HG03442 (cell line): Measurements from ENCODE around the gene C1S.
"Not testable (repeated sequence)": the region's sequence is repeated elsewhere in the genome, so short reads cannot be mapped to it uniquely, and the experiment has no call there.

Experiments
- ATAC-seq: cut with Tn5 transposase; IDR thresholded peaks from one replicate; pipeline ENCODE4 v1.9.1; 2021; ENCODE audit warnings: mild to moderate bottlenecking, moderate library complexity; ENCODE audit not compliant: unreplicated experiment

C1S gene

DNA sequence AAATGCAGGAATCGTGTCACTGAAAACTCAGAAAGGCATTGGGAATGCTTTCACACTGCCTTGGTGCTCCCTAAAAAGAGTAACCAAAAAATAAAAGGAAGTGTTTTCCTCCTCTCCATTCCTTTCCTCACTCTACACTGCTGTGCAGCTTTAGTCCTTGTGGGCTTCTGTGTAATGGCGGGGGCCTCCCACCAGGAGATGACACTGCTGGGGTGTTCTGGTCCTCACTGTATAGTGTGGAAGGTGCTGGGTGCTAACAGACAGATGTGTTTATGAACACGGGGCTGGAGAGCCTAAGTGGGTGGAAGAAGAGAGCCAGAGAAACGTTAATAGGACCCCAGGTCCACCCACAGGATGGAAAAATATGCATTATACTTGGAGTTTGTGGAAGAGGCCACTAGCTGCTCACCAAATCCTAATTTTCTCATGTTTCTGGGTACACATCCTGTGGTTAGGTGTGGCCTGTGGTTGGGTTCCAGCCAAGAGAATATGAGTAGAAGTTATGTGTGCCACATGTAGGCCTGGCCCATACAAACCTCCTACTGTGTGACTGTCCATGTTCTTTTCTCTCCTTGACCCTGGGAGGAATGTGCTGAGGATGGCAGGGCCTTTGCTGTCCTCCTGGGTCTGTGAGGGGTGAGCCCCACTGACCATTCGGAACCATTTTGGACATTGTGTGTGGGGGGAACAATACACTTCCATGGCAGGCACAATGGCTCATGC is 14.0 kb upstream of the C1S start:
- ATAC-seq = no peak

DNA sequence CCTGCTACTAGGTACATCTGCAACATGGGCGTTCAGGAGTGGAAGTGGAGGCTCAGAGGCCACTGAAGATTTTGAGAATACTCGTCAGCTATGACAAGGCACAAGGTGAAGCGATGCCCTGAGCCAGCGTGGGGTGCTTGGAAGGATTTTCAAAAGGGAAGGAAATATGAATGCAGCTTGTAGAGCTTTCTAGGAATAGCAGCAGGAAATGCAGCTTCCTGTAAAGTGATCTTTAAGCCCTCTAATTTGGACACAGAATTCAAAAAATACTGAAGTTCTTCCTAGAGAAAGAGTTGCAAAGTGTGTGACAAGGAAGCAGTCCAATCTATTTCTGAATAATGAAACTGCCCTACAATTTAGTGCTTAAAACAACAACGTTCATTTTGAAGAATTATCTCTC is 13.2 kb upstream of the C1S start:
- no peak for ATAC-seq

DNA sequence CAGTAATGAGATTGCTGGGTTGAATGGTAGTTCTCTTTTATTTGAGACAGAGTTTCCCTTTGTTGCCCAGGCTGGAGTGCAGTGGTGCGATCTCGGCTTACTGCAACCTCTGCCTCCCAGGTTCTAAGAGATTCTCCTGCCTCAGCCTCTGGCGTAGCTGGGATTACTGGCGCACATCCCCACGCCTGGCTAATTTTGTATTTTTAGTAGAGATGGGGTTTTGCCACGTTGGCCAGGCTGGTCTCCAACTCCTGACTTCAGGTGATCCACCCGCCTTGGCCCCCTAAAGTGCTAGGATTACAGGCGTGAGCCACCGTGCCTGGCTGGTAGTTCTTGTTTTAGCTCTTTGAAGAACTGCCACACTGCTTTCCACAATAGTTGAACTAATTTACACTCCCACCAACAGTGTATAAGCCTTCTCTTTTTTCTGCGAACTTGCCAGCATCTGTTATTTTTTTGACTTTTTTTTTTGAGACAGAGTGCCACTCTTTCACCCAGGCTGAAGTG is 11.0 kb upstream of the C1S start:
- ATAC-seq = not testable (repeated sequence)

DNA sequence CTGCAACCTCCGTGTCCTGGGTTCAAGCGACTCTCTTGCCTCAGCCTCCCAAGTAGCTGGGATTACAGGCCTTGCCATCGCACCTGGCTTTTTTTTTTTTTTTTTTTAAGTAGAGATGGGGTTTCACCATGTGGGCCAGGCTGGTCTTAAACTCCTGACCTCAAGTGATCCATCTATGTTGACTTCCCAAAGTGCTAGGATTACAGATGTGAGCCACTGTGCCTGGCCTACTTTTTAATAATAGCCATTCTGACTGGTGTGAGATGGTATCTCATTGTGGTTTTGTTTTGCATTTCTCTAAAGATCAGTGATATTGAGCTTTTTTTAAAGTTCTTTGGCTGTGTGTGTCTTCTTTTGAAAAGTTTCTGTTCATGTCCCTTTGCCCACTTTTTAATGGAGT is 10.5 kb upstream of the C1S start:
- ATAC-seq = not testable (repeated sequence)

DNA sequence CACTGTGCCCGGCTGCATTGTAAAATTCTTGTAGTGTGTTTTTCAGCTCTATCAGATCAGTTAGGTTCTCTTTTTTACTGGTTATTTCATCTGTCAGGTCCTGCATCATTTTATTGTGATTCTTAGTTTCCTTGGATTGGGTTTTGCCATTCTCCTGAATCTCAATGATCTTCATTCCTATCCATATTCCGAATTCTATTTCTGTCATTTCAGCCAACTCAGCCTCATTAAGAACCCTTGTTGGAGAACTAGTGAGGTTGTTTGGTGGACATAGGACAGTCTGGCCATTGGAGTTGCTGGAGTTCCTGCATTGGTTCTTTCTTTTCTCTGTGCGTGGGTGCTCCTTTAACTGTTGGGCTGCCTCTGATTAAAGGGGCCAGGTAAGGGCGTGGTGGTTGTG is 5.6 kb upstream of the C1S start:
- ATAC-seq = no peak

DNA sequence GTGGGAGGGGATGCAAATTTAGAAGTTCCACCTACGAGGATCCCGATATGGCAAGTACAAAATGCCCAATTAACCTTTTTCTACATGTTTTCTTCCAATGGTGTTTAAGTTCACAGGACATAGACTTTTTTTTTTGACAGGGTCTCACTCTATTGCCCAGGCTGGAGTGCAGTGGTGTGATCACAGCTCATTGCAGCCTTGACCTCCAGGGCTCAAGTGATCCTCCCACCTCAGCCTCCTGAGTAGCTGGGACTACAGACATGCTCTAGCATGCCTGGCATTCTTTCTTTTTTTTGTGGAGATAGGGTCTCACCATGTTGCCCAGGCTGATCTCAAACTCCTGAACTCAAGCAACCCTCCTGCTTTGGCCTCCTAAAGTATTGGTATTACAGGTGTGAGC is 4.8 kb upstream of the C1S start:
- not testable (repeated sequence) for ATAC-seq

DNA sequence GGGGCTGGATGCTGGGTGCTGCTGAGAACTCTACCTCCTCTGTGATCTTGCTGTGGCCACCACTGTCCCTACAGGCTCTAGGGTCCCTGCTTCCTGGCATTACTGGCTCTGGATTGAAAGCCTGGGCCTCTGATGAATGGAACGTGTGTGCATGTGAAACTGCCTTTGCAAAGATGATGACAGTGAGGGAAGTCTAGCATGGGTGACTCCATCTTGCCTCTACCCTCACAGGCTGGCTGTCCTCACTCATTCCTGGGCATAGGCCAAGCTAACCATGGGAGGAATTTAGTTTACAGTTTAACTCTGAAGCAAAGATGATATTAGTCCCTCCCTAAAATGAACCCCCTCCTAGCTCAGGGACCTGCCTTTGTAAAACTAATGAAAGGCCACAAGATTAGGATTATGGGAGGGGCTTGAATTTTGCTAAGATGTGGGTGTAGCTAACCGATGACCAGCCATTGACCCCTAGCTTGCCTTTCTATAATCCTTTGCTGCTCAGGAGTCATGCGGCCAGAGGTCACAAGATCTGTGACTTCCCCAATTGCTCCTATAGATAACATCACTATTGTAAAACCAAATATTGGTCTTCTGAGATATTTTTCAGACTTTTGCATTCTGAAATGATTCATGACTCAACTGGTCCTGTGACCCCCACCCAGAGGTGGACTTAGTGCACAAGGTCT is 2.2 kb upstream of the C1S start:
- no peak for ATAC-seq

DNA sequence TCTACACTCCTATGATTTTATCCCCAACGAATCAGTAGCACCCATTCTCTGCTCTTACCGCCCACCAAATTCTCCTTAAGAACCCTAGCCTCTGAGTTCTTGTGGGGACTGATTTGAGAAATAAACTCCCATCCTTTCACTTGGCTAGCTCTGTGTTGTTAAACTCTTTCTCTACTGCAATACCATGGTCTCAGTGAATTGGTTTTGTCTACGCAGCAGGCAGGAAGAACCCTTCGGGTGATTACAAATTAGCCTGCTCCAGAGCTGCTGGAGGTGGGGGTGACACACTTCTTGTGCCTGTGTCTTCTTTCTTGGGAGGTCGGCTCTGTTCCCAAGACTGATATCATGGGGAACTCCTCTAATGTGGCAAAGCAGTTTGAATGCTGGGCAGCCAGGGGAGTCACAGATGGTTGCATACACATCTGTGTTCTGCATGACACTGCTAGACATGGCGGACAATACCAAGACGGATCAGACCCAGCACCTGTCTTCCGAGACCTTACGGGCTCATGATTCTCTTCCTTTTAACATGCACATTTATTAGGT is 1.6 kb upstream of the C1S start:
- no peak for ATAC-seq

DNA sequence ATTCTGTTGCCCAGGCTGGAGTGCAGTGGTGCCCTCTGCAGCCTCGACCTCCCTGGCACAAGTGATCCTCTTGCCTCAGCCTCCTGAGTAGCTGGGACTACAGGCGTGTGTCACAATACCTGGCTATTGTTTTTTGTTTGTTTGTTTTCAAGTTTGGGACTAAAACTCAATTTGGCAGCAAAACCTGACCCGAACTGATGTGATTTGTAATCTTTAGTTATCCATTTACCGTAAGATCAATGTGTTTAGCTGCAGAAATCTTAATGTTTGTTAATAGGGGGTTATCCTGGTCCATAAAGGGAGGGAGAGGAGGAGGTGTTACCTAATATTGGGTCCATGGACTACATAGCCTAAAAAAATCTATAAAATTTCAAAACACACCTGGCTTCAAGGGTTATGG is 738 bp upstream of the C1S start:
- no peak for ATAC-seq

DNA sequence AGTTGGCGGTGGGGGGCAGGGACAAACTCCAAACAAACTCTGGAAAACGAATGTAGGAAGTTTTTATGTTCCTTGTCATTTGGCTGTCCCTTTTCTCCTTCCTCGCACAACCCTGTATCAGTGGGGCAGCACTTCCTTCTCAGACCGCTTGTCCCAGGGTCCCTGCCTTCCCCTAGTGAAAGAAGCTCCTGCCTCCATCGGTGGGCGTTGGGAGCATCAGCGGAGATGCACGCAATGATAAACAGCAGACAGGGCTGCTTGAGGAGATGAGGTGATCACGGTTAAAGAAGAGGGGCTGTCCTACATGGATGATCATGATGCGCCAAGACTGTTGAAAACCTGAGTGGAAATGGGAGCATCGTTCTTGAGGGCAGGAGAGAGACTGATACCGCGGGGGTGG is 620 bp downstream of the C1S start:
- ATAC-seq = no peak

DNA sequence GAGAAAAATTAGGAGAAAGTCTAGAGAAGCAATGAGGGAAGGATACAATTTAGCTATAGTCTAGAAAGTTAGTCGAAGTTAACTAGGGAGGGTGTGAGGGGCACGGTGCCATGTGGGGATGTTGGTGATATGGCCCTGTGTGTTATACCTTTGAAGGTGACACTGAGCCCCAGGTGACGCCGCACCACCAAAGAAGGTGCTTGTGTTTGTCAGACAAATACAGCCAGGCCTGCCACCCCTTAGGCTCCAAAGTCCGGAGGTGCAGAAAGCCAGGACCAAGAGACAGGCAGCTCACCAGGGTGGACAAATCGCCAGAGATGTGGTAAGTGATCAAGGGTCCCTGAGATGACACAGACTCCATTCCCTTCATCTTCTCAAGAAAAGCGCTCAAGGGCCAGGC is 1.1 kb downstream of the C1S start:
- no peak for ATAC-seq

DNA sequence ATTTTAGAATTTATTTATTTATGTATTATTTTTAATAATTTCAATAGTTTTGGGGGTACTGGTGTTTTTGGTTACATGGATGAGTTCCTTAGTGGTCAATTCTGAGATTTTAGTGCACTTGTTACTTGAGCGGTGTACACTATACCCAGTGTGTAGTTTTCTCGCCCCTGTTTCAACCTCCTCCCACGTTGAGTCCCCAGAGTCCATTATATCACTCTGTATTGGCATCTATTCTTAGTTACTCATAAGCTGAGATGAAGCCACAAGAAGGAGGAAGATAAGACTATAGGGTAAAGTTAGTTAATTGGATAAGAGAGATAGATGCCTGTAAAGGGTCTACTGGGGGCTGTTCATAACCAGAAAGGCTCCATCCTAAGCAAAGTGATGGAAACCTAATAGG is 4.0 kb downstream of the C1S start:
- ATAC-seq = no peak

DNA sequence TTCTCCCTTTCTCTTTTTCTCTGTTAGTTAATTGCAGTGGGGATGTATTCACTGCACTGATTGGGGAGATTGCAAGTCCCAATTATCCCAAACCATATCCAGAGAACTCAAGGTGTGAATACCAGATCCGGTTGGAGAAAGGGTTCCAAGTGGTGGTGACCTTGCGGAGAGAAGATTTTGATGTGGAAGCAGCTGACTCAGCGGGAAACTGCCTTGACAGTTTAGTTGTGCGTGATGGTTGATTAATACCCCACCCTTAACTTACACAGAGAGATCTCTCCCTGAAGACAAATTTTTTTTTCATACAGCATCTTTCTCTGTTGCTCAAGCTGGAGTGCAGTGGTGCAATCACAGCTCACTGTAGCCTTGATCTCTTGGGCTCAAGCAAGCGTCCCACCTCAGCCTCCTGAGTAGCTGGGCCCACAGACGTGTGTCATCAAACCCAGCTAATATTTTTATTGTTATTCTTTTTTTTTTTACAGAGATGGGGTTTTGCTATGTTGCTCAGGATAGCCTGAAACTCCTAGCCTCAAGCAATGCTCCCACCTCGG is 4.6 kb downstream of the C1S start:
- no peak for ATAC-seq

DNA sequence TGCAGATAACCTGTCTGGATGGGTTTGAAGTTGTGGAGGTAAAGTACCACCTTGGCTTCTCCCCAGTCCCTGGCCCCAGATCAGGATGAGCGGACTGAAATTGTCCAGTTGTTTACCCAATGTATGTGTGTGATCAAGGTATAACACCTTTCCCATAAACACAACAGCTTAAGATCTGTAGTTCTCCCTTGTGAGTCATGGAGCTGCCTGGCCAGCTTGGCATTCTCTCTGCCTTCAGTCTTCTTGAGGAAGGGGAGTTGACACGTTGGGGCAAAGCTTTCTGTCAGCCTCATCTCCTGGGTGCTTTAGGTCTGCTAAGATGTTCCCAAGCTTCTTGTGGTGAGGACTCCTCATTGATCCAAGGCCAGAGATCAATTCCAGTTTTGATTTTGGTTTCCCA is 6.1 kb downstream of the C1S start:
- ATAC-seq = no peak

DNA sequence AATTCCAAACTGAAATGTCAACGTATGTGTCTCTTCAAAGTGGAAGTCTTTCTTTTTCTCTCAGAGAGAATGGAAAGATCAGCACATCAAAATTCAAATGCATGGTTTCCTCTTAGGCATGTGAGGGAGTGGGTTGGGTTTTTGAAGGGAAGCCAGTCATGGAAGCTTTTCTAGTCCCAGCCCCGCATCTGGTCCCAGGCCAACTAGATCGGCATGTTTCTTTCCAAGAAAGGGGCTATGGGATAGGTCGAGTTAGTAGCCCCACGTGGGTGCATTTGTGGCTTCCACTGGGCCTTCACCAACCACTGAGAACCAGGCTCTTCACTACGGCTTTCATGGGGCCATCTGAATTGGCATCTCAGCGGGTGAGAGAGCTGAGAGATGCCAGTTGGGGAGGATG is 6.6 kb downstream of the C1S start:
- ATAC-seq = no peak

DNA sequence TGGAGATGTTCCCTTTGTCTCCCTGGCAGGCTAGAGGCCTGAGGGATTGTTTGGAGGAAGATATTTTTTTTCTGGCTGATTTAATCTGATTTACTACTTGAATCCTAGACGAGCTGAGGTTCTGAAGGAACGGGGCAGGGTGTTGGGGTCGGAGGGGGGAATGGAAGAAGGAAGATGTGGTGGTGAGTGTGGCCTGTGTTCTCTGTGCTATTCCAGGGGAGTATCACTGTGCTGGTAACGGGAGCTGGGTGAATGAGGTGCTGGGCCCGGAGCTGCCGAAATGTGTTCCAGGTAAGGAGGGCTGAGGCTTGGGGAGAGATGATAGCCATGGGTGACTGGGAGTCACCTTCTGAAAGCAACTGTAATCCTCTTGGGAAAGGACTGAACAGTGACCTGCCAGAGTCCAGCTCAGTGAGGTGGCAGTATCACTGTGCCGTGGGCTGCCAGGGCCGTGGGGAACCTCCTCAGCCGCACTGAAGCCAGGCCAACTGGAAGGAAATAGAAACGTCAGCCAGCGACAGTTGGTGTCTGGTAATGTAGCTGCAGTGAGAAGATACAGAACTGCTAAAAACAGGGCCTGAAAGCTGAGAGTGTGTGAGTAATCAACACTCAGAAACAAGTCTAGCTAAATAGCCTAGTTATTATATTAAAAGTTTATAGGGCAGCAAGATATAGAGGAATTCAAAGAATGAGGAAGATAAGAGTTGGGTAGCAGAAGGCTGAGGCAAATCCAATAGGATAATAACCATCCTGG is 7.9 kb downstream of the C1S start:
- no peak for ATAC-seq

DNA sequence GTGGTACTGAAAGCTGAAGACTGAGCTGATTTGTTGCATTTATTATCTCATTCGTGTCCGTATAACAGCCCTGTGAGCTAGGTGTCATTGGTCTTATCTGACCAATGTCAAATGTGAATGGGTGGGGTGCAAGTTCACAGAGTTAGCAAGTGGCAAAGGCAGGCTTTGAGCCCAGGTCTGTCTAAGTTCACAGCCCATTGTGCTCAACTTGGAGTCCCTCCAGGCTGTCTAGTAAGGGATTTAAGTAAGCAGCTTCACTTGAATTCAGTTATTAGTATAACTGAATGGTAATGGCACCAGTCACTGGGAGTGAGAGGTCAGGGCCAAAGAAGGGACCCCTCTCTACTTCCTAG is 8.5 kb downstream of the C1S start:
- no peak for ATAC-seq

DNA sequence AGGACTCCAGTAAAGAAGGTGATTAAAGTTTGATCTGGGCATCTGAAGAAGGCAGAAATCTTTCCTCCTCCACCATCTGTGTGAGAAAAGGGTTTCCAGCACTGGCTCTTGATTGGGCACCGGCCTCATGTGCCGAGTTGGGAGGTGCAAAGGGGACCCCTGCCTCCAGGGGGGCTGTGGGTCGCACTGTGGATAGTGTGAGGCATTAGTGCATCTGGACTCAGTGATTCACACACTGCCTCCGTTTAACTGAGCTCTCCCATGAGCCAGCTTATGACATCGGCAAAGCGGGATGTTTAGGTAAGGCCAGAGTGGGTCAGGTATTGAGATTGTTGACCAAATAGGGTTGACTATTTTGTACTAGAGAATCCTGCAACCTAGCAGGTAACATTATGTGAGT is 8.9 kb downstream of the C1S start:
- no peak for ATAC-seq

DNA sequence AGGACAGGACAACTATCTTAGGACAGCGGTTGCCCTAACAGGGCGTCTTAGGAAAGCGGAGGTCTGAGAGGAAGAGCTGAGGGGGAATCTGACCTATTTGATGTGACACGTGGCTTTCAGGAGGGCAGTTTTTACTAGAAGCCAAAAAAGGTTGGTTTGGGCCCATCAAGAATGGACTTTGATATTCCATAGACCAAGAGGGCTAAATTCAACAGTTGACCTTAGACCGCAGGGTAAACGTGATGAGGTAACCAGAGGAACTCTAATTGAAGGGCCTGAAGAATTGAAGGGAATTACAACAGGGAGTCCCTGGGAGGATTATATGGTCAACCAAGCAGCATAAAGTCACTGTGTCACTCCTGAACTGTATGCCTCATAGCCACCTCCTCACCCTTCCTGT is 11.5 kb downstream of the C1S start:
- ATAC-seq = no peak

DNA sequence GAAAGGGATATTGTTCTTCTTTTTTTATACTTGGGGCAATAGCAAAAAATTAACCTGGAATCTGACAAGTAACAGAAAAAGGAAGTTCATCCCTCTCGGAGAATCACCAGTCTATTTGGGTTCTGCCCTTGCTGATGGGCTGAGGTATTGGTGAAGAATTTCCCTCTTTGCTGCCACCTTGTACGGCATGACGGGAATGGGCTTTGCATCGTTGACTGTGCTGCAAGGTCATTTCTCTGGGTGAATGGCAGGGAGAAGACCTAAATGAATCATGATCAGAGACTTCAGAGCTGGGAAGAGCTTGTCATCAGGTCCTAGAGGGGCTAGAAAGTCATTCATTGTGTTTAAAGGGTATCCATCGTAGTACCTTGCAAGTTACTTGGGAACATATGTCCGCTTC is 12.0 kb downstream of the C1S start:
- ATAC-seq = no peak

DNA sequence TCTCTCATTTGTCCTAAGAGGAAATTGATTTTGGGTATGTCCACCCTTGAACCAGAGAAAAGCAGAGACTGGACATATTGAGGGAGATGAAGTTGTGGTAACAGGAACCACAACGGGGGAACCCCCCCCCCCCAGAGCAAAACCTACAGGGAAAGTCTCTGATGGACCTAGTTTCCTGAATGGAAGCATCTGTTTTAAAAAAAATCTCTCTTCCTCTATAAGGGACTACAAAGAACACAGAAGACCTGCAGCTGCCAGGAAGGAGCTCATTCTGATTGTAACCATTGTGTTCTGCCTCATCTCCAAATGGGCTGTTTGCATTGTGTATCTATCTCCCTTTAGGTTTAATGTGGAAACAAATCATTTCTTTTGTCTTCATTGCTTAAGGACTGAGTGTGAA is 13.4 kb downstream of the C1S start:
- no peak for ATAC-seq
